ENCODE data around the gene JUND. TPM values are rescaled to one million over a fixed set of nuclear protein-coding genes. Genes with fewer than 3 reads are reported as not detected.

Gene JUND
- total and polyA plus RNA-seq, 2 of the 8 experiments (the other 6 are each of a cell fraction or from before 2014, with no cell fraction given): 54.0 to 77.5 TPM

DNA sequence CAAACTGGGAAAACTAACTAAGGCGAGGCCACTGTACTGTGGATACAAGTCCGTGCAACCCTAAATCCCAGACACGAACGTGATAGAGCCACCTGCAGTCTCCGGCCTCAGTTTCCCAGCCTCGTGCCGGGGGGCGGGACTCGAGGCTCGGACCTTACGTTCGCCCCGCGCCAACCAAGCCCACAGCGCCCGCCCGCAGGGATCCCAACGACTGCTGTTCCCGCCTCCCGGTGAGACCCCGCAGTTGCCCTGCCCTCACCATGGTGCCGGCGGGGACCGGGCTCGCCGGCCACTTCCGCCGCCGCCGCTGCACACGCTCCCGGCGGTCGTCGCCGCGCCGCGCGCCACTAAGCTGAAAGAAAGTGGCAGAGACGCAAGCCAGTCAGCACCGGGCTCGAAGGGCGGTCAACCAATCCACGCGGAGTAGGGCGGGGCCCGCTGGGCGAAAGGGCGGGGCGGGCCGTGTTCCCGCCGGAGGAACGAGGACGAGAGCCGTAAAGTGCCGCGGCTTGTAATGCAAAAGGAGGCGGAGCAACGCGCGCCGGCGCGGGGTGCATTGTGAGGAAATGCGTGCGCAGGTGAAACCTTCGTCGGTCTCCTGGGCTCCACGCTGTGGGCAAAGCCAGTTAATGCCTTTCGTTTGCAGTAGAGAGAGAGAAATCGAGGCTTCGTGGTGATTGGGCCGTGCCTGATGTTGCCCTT lies 41.5 kb upstream of the JUND start, which contains the start of gene LSM4:
Gene LSM4, minus strand, starts transcription at position 318 of the 702 bp plus-strand sequence. Its CDS starts 56 bp downstream, at position 262.
- H3K18ac ChIP-seq (ENCODE audit: extremely low read depth, low read length): peak within 1 kb of the TSS; percentile 80
- H4K91ac ChIP-seq (replicated peaks; ENCODE audit: insufficient read length, low read length): peak within 1 kb of the TSS; percentile 75

More for the DNA sequence above, 41.5 kb upstream of the JUND start, which contains the start of gene LSM4:
- Histone ChIP-seq H3K14ac (ENCODE audit: insufficient read length) (no peak within 1 kb of the TSS), H3K36me3 (ENCODE audit: control insufficient read depth in 2 of 4, insufficient read depth in 4 of 4, low read length in 3 of 4) (peaks cover 0 to 7% (median 0%) of the 10 kb centered on the region in 4 experiments; a peak in 2 of 8 replicates), H3K4me1 (replicated peaks in 1 of 4; ENCODE audit: control insufficient read depth in 3 of 4, insufficient read depth in 4 of 4, low read length in 3 of 4) (peaks cover 6 to 9% (median 7%) of the 10 kb centered on the region in 4 experiments), H4K20me1 (replicated peaks in 1 of 2; ENCODE audit: control insufficient read depth in 1 of 2, insufficient read depth in 2 of 2, low read length in 2 of 2) (peaks cover 6 to 15% of the 10 kb centered on the region in 2 experiments), H2BK20ac (ENCODE audit: low read length) (no peak within 1 kb of the TSS), H4K8ac (ENCODE audit: extremely low read depth, insufficient read depth, low read length) (peak within 1 kb of the TSS; percentile 98), H3K79me2 (ENCODE audit: control insufficient read depth in 1 of 2, insufficient read depth in 2 of 2, low read length in 2 of 2) (peaks cover 20 to 41% of the 10 kb centered on the region in 2 experiments), H2BK120ac (replicated peaks; ENCODE audit: low read depth, low read length) (no peak within 1 kb of the TSS), H2BK5ac (ENCODE audit: low read depth, low read length) (peak within 1 kb of the TSS; percentile 86), H4K5ac (ENCODE audit: insufficient read length, low read depth, low read length) (peak within 1 kb of the TSS; percentile 82), H3K56ac (replicated peaks; ENCODE audit: insufficient read length, low read depth, low read length) (peak within 1 kb of the TSS; percentile 89), H3K23ac (ENCODE audit: insufficient read length) (no peak within 1 kb of the TSS), H3K4me2 (ENCODE audit: insufficient read depth in 1 of 2, low read depth in 2 of 2, low read length in 2 of 2) (peak within 1 kb of the TSS; percentile 74 to 79), H3K27ac (ENCODE audit: low read depth, low read length) (peak within 1 kb of the TSS; percentile 92), H3K4me3 (ENCODE audit: extremely low read depth in 1 of 4, insufficient read depth in 2 of 4, low read depth in 3 of 4, low read length in 4 of 4) (peak within 1 kb of the TSS; percentile 70 to 82 (median 78)), H3K9me3 (ENCODE audit: insufficient read depth in 2 of 2, low read depth in 1 of 2, low read length in 1 of 2) (no peaks in the 10 kb centered on the region), H3K4ac (replicated peaks; ENCODE audit: insufficient read length, low read depth, low read length) (peak within 1 kb of the TSS; percentile 25), H3K79me1 (ENCODE audit: low read depth, low read length) (peaks cover 15% of the 10 kb centered on the region), H2BK15ac (ENCODE audit: low read length) (0 out of 2 replicates have a peak within 1 kb of the TSS, but pooled peaks have one; percentile 67), H3K9ac (replicated peaks in 1 of 4; ENCODE audit: extremely low read depth in 1 of 4, low read depth in 3 of 4, low read length in 3 of 4) (peak within 1 kb of the TSS; percentile 89 to 94 (median 90)), H3K23me2 (ENCODE audit: low read depth, low read length) (no peaks in the 10 kb centered on the region), H2AFZ (ENCODE audit: low read length) (peak within 1 kb of the TSS; percentile 12; the same call in 1 of the 2 replicates), H2AK5ac (ENCODE audit: low read depth, low read length) (no peak within 1 kb of the TSS), H3K27me3 (replicated peaks in 1 of 4; ENCODE audit: control insufficient read depth in 3 of 4, extremely low read depth in 1 of 4, insufficient read depth in 3 of 4, low read length in 3 of 4) (no peaks in the 10 kb centered on the region), H2BK12ac (ENCODE audit: low read depth, low read length) (peak within 1 kb of the TSS; percentile 95)
- POLR2A ChIA-PET (ENCODE audit: partially characterized antibody): interaction anchor here (0.7 to 13.8 kb wide), 22 partner anchors 10 to 149 kb away, joined by 3 to 200 read pairs (median 4); partner anchors contain the start of genes GDF15, IQCN and JUND
- no peak for FAIRE-seq
- WGBS, 2 experiments (ENCODE audit: extremely low coverage in 1 of 2, insufficient coverage in 1 of 2, insufficient read length in 1 of 2, insufficient replicate concordance in 2 of 2, low coverage in 1 of 2, low lambda C conversion rate in 2 of 2, missing lambda C conversion rate in 1 of 2): 2% methylated on average over 66 of the region's 75 CpGs; no CpG with 5 or more reads in 1 of the 2 experiments
- CTCF ChIA-PET (ENCODE audit: partially characterized antibody): interaction anchor here (0.7 to 13.7 kb wide), 15 partner anchors 11 to 204 kb away, joined by 3 to 242 read pairs (median 6); partner anchors contain the start of genes IQCN and JUND
- peak; percentile 95 to 99 for DNase-seq (ENCODE audit: low read depth in 1 of 2, low spot score in 2 of 2)

All from H1 (cell line).